K562 (cell line): ENCODE data around the gene DDX41.

Source experiments
- ELF1 ChIP-seq: fragments of 200-800 bp; sonication (Bioruptor generic); IDR thresholded peaks from 2 replicates; pipeline ENCODE4 v1.6.1; 2016; ENCODE audit warnings: missing genetic modification characterization, missing compliant biosample characterization
- HMGN3 ChIP-seq: IDR thresholded peaks from 2 replicates; pipeline ENCODE4 v1.6.1; 2011; ENCODE audit warnings: borderline replicate concordance, low read depth, mild to moderate bottlenecking, mixed read lengths, low read length; ENCODE audit not compliant: insufficient read length; ENCODE audit errors: extremely low read depth
- SP1 ChIP-seq: sonication (generic); formaldehyde crosslinking; IDR thresholded peaks from 2 replicates; pipeline ENCODE4 v1.8.1; 2022; ENCODE audit warnings: mild to moderate bottlenecking, missing genetic modification reagents
- TF ChIP-seq, protein P1 (sequence below): fragments of 450-650 bp; IDR thresholded peaks from 2 replicates; pipeline ENCODE4 v1.6.1; 2016; ENCODE audit warnings: borderline replicate concordance
- TF ChIP-seq, protein P2 (sequence below), 3 experiments: IDR thresholded peaks in 2 of 3; conservative IDR thresholded peaks in 1 of 3; 2 replicates each; pipeline ENCODE4 v1.5.1; 2011 to 2012; ENCODE audit warnings: low read length in 3 of 3, mild to moderate bottlenecking in 3 of 3, control low read depth in 2 of 3, improper control_type of control experiment in 1 of 3, inconsistent platforms in 1 of 3, low read depth in 1 of 3, mixed read lengths in 1 of 3, moderate library complexity in 1 of 3; ENCODE audit not compliant: insufficient read depth in 2 of 3

DNA sequence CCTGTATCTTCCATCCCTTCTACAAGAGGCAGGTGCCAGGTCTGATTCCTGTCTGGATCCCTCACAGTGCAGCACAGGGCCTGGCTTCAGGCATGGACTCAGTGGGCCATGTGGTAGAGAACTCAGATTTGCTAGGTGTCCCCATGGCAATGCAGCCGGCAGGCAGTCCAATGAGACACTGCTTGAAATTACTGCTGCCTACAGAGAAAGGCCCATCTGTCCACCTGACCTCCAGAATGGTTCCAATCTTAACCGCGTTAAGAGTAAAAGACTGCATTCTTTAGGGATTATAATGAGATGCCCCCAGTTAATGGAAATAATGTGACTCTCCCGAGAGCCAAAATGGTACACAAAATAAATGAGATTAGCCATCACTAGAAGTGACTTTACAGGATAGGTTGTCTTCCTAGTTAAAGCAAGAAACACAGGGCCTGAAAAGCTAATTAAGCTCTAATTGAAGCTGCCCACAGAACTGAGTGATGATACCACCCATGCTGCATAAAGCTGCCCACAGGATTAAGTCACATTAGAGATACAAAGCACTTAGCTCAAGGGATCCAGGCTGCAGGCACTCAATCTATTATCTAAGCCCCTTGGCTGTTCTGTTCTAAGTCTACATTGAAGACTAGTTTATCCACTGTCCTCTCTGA is 26.2 kb upstream of the DDX41 start:
- TF ChIP-seq HMGN3 (no peak), ELF1 (tag) (no peak), SP1 (CRISPR knock-in tag) (no peak)
- TF ChIP-seq, protein P1, sequence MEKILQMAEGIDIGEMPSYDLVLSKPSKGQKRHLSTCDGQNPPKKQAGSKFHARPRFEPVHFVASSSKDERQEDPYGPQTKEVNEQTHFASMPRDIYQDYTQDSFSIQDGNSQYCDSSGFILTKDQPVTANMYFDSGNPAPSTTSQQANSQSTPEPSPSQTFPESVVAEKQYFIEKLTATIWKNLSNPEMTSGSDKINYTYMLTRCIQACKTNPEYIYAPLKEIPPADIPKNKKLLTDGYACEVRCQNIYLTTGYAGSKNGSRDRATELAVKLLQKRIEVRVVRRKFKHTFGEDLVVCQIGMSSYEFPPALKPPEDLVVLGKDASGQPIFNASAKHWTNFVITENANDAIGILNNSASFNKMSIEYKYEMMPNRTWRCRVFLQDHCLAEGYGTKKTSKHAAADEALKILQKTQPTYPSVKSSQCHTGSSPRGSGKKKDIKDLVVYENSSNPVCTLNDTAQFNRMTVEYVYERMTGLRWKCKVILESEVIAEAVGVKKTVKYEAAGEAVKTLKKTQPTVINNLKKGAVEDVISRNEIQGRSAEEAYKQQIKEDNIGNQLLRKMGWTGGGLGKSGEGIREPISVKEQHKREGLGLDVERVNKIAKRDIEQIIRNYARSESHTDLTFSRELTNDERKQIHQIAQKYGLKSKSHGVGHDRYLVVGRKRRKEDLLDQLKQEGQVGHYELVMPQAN: no peak
- TF ChIP-seq, protein P2, sequence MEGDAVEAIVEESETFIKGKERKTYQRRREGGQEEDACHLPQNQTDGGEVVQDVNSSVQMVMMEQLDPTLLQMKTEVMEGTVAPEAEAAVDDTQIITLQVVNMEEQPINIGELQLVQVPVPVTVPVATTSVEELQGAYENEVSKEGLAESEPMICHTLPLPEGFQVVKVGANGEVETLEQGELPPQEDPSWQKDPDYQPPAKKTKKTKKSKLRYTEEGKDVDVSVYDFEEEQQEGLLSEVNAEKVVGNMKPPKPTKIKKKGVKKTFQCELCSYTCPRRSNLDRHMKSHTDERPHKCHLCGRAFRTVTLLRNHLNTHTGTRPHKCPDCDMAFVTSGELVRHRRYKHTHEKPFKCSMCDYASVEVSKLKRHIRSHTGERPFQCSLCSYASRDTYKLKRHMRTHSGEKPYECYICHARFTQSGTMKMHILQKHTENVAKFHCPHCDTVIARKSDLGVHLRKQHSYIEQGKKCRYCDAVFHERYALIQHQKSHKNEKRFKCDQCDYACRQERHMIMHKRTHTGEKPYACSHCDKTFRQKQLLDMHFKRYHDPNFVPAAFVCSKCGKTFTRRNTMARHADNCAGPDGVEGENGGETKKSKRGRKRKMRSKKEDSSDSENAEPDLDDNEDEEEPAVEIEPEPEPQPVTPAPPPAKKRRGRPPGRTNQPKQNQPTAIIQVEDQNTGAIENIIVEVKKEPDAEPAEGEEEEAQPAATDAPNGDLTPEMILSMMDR (IDR thresholded peaks at IDR 0.05 in 2 of 3, conservative IDR thresholded peaks at IDR 0.05 in 1 of 3; ENCODE audit: insufficient read depth in 2 of 3, low read depth in 1 of 3, low read length in 3 of 3): no peak
